ENCODE measurements around the gene PRKCH. TPM values are rescaled to one million over a fixed set of nuclear protein-coding genes. Genes with fewer than 3 reads are reported as not detected.
A peak's percentile ranks its signal among the peaks of the same experiment; 100 is the strongest.

The PRKCH gene
- total RNA-seq, 3 donors from 2014 or later (not counting 1 experiment from before 2014, with no cell fraction given): 610 to 756 (median 618) TPM

GRCh38 chr14:61472011-61472672 is 150.8 kb downstream of the PRKCH start:
- H3K27me3 ChIP-seq (ENCODE audit: control insufficient read depth, insufficient read depth, low read length): no peaks in the 10 kb centered on the region
- no peaks in the 10 kb centered on the region for H3K27me3 Mint-ChIP-seq (ENCODE audit: low read depth in 2 of 2)
- TF ChIP-seq CTCF (IDR thresholded peaks at IDR 0.05): no peak
- ATAC-seq (peak; percentile 8 to 32 (median 28)), DNase-seq (peak in 1 of 2 donors; percentile 77)
- WGBS (ENCODE audit: insufficient coverage): 15% methylated on average over 8 of the region's 8 CpGs
- no peaks in the 10 kb centered on the region for H3K9me3 ChIP-seq (ENCODE audit: control insufficient read depth, insufficient read depth, low read length)
- peak overlapping the region; percentile 93 for H3K4me3 Mint-ChIP-seq
- H3K27ac Mint-ChIP-seq: no peak overlapping the region
- H3K9me3 Mint-ChIP-seq: no peaks in the 10 kb centered on the region
- H3K27ac ChIP-seq (ENCODE audit: low read length): peak overlapping the region; percentile 79
- H3K4me1 ChIP-seq (ENCODE audit: control insufficient read depth, insufficient read depth, low read length): peaks cover 68% of the 10 kb centered on the region
- peaks cover 95 to 97% of the 10 kb centered on the region in 2 donors for H3K4me1 Mint-ChIP-seq
- no peaks in the 10 kb centered on the region for H3K36me3 Mint-ChIP-seq
- H3K36me3 ChIP-seq (ENCODE audit: control insufficient read depth, insufficient read depth, low read length): peaks cover 22% of the 10 kb centered on the region
- peak overlapping the region; percentile 9 for H3K4me3 ChIP-seq (ENCODE audit: low read length)
- intact Hi-C loops (cut with micrococcal nuclease): loop anchor here (10.0 kb wide), 1 partner anchor 123 kb away; no protein-coding TSS in a partner anchor

- ATAC-seq (peak; percentile 10 to 42 (median 27)), DNase-seq (peak in 1 of 2 donors; percentile 78)
- H3K27ac ChIP-seq (ENCODE audit: low read length): peak overlapping the region; percentile 79
- H3K4me3 ChIP-seq (ENCODE audit: low read length): no peak overlapping the region
- TF ChIP-seq CTCF (IDR thresholded peaks at IDR 0.05): no peak
- H3K4me1 ChIP-seq (ENCODE audit: control insufficient read depth, insufficient read depth, low read length): peaks cover 70% of the 10 kb centered on the region
- H3K27me3 Mint-ChIP-seq (ENCODE audit: low read depth in 2 of 2): no peaks in the 10 kb centered on the region
- H3K27me3 ChIP-seq (ENCODE audit: control insufficient read depth, insufficient read depth, low read length): no peaks in the 10 kb centered on the region
- intact Hi-C loops (cut with micrococcal nuclease): loop anchor here (10.0 kb wide), 1 partner anchor 122 kb away; no protein-coding TSS in a partner anchor
- H3K4me1 Mint-ChIP-seq: peaks cover 95 to 96% of the 10 kb centered on the region in 2 donors
- peak overlapping the region; percentile 93 for H3K4me3 Mint-ChIP-seq
- H3K9me3 ChIP-seq (ENCODE audit: control insufficient read depth, insufficient read depth, low read length): no peaks in the 10 kb centered on the region
- no peak overlapping the region for H3K27ac Mint-ChIP-seq
- H3K36me3 Mint-ChIP-seq: no peaks in the 10 kb centered on the region
- no peaks in the 10 kb centered on the region for H3K9me3 Mint-ChIP-seq
- 10% methylated on average over 3 of the region's 3 CpGs for WGBS (ENCODE audit: insufficient coverage)
- H3K36me3 ChIP-seq (ENCODE audit: control insufficient read depth, insufficient read depth, low read length): peaks cover 23% of the 10 kb centered on the region
Observed at GRCh38 chr14:61472801-61473376, 151.5 kb downstream of the PRKCH start.

GRCh38 chr14:61474015-61474414 is 152.6 kb downstream of the PRKCH start:
- 0% methylated on average over 1 of the region's 1 CpG for WGBS (ENCODE audit: insufficient coverage)
- TF ChIP-seq CTCF (IDR thresholded peaks at IDR 0.05): no peak
- no peaks in the 10 kb centered on the region for H3K9me3 ChIP-seq (ENCODE audit: control insufficient read depth, insufficient read depth, low read length)
- no peak overlapping the region for H3K4me3 ChIP-seq (ENCODE audit: low read length)
- DNase-seq (peak in 1 of 2 donors; percentile 61), ATAC-seq (no peak)
- no peaks in the 10 kb centered on the region for H3K36me3 Mint-ChIP-seq
- no peaks in the 10 kb centered on the region for H3K27me3 Mint-ChIP-seq (ENCODE audit: low read depth in 2 of 2)
- H3K4me3 Mint-ChIP-seq: peak overlapping the region; percentile 93
- no peak overlapping the region for H3K27ac Mint-ChIP-seq
- H3K36me3 ChIP-seq (ENCODE audit: control insufficient read depth, insufficient read depth, low read length): peaks cover 21% of the 10 kb centered on the region
- intact Hi-C loops (cut with micrococcal nuclease): loop anchor here (10.0 kb wide), 1 partner anchor 121 kb away; no protein-coding TSS in a partner anchor
- H3K4me1 ChIP-seq (ENCODE audit: control insufficient read depth, insufficient read depth, low read length): peaks cover 81% of the 10 kb centered on the region
- H3K4me1 Mint-ChIP-seq: peaks cover 95% of the 10 kb centered on the region in 2 donors
- peak overlapping the region; percentile 61 for H3K27ac ChIP-seq (ENCODE audit: low read length)
- no peaks in the 10 kb centered on the region for H3K27me3 ChIP-seq (ENCODE audit: control insufficient read depth, insufficient read depth, low read length)
- no peaks in the 10 kb centered on the region for H3K9me3 Mint-ChIP-seq

Data from natural killer cell (primary cell).